HG03520 (cell line): ENCODE results near the gene PRDM1.
"Not testable (repeated sequence)": the region's sequence is repeated elsewhere in the genome, so short reads cannot be mapped to it uniquely, and the experiment has no call there.

Source experiments
- ATAC-seq: cut with Tn5 transposase; IDR thresholded peaks from one replicate; pipeline ENCODE4 v1.9.1; 2021; ENCODE audit warnings: mild to moderate bottlenecking, moderate library complexity; ENCODE audit not compliant: unreplicated experiment

The PRDM1 gene

DNA sequence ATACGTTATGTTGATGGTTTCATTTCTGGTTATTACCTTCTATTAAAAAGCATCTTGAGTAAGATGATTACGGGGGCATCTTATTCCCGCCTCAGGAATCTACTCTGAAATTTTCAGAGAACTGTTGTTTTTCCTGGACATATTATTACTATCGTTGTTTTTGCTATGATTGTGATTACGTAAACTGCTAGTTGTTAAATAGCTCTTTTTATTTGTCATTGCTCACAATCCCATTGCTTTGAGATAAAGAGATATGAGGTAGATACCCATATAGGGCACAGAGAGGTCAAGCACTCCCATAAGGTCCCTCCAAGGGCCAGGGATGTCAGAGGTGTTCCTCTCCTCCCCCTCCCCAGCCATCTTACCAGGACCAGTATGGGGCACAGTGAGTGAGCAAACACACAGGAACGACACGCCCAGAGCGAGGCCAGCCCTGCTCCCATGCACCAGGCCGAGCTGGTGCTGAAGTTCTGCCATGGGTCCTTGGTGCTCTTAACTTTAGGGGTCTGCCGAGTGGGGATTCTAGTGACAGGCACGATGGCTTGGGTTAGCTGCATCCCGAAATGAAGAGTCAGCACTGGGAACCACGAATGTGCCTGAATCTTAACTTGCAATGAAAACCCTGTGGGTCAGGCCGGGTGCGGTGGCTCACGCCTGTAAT, 49.9 kb downstream of the PRDM1 start:
- no peak for ATAC-seq

DNA sequence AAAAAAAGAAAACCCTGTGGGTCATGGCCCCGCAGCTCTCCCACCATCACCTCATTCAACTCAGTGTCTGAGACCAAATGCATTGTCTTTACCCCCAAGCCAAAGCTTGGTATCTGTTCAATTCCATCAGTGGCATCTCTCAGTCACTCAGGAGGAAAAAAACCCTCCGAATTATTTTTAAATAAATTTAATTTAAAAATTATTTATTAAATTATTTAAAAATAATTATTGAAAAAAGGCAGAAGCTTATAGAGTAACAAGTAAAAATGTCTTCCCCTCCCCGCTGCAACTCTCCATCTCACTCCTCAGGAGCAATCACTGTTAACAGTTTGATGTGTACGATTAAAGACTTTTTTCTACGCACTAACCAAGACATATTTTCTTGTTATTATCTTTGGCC, 50.7 kb downstream of the PRDM1 start:
- ATAC-seq, result no peak

DNA sequence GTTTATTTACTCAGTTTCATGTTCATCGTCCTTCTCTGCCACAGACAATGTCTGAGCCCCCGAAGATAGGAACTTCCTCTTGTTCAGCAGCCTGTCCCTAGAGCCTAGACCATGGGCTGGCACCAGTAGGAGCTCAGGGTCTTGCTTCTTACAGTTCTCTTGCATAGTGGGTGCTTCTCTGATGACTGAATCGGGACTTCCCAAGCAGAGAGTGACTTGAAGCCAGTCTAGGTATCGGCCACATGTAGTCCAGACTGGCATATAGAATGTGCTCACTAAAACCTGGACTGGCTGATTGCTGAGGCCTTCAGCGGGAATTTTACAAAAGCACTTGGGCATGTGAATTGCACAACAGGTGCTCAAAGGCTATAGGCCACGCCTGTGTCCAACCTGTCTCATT, 52.0 kb downstream of the PRDM1 start:
- ATAC-seq, result no peak

DNA sequence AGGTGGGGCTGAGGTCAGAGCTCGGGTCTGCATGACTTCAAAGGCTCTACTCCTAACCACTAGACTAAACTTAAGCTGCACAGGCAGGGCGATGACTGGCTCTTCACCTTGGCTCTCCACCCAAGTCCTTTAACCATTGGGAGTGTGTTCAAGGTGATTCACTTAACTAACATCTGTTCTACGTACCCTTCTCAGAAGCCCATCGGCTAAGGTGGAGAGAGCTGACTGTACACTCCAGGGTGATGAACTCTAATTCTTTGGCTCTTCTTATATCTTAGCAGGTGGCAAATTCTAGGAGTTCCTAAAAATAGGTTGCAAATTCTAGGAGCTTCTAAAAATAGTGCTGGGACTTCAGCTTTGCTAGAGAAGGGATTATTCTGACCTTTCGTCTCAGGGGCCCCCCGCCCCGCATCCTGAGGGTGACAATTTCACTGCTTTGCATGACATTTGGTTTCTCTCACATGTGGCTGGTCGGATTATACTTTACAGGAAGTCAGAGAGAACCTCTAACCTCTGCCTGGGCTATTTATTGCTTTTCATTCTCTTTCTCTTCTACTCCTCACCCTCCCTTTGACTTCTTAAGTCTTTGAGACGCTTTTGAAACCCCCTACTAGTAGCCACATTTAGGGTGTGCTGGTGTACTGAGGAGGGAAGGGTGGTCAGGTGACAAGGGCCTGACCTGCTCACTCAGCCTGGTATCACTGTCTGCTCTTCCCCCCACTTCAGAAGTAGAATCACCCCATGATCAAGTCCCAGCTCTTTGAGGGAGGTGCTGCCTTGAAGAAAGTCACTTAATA, 55.5 kb downstream of the PRDM1 start:
- peak; percentile 88 for ATAC-seq

DNA sequence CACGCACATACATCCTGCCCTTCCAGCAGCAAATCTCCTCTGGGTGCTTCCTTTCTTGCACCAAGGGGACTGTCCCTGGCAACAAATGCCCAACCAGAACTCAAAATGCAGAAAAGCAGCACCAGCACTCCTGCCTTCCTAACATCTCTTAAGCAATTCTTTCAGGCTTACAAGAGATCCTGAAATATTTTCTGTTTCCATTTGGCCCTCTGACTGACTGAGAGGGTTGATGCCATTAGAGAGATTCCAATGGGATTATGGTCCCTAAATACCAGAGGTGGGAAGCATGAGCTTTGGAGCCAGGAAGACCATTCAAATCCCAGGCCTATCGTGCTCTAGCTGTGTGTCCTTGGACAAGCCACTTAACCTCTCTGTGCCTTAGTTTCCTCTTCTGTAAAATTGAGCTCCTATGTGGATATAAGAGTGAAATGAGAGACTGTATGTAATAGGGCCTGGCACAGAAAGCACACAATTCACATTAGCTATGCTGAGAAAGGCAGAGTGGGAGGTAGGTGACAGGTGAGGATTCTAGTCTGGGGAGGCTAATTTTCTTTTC, 56.8 kb downstream of the PRDM1 start:
- ATAC-seq, result no peak

DNA sequence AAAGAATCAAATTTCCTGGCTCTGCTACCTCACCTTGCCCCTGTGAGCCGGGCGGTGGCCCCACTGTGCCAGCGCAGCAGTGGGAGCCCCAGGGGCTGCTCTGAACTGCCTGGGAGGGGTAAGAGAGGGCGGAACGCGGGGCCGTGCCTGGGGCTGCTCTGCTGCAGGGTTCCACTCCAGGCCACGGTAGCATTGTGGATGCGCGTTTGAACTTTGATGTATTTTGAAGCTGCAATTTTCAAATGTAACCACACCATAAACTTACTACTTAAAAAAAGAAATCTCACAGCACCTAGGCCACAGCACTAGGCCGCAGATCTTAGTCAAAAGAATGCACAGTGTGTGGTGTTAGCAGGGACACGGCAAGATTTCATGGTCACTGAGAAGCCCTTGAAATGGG, 57.5 kb downstream of the PRDM1 start:
- no peak for ATAC-seq

DNA sequence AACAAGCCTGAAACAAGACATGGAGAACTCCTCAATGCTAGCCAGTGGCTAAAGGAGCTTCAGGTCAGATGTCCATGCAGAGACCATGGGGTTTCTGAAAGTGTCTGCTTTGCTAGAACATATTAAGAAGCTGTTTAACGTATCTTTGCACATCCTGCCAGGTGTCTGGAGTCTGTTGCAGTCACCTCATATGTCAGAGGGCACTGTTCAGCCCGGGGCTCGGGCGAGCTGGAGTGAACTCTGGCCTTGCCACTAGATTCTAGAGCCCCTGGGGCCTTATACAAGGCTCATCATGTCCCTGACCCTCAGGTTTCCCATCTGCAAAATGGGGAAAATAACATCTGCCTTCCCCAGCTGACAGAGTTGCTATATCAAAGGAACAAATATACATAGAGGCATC, 59.0 kb downstream of the PRDM1 start:
- ATAC-seq, result no peak

DNA sequence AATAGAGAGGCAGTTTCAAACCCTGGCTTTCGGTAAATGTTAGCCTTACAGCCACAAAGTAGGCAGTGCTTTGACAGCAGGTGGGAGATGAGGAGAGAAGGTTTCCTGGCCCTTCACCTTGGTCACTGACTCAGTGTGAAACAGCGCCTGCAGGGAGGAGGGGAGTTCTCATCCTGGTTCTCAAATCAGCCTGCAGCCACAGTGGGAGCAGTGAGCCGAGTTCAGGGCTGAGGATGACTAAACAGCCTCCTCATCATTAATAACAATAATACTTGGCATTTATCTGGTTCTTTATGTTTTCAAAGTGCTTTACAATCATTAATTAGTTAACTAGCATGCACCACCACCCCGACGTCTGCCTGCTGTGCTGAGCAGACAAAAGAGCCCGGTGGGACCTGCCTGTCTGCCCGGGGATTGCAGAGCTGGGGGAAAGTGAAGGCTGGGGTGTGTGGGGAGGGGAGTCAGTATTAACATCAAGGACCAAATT, 59.6 kb downstream of the PRDM1 start:
- ATAC-seq, result no peak

DNA sequence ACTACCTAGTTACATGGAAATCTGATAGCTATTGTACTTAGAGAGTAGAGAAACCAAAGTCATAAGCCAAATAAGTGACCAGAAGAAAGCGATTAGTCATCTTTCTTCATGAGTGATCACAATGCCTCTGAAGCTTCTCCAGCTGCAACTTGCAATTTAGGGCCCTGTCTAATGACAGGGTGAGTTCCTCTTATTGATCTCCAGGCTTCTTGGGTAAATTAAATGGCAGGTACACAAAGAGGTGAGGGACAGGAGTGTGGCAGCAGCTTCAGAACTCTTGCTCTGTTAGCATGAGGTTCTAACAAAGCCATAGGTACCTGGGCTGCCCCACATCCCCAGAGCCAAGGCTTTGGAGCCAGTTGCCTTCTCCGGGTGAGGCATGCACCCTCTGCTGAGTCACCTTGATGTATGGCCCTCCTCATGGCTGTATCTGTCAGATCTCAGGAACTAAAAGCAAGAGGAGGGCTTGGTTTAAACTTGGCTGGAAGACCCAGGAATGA, 60.8 kb downstream of the PRDM1 start:
- peak; percentile 35 for ATAC-seq

DNA sequence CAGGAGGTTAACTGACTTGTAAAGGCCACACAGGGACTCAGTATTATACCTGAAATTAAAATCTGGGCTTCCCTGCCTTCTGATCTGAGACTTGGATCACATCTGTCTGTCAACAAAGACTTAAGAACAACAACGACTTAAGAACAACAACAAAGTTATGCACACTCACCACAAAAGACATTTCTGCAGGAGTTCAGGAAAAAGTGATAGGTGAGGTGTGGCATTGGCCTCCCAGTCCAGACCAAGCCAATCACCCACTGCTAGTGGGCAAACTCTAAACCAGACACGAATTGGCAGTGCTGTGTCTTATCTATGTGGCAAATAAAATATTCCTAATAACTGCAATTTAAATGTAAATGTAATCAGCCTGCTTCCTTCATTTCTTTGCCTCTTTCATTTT, 61.3 kb downstream of the PRDM1 start:
- ATAC-seq, result no peak

DNA sequence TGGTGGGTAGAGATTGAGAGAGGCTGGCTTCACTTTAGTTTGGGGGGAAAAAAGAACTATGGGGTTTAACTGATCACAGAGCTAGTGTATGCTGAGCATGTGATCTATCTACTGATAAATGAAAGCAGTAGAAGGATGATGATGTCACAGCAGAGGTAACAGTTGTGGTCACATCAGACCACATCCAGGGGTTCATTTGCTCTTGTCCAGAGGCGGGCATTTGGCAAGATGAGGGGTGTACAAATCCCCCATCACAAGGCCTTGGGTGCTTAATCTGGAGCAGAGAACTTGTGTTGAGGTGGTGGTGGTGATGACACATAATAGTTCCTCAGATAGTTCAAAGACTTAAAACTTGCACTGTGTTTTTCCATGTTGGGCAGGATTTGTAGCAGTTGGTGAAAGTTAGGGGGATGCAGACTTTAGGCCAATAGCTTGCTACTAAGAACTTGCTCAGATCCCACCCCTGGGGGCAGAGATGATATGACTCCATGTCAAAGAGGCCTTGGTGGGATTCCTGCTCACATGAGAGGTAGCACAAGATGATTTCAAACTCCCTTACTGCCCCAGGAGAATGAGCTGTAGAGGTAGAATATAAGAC, 63.4 kb downstream of the PRDM1 start:
- ATAC-seq, result no peak

DNA sequence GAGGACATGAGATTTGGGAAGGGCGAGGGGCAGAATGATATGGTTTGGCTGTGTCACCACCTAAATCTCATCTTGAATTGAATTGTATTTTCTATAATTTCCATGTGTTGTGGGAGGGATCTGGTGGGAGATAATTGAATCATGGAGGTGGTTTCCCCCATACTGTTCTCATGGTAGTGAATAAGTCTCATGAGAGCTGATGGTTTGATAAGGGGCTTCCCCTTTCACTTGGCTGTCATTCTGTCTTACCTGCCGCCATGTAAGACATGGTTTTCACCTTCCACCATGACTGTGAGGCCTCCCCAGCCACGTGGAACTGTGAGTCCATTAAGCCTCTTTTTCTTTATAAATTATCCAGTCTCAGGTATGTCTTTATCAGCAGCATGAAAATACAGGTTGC, 66.3 kb downstream of the PRDM1 start:
- ATAC-seq, result not testable (repeated sequence)

DNA sequence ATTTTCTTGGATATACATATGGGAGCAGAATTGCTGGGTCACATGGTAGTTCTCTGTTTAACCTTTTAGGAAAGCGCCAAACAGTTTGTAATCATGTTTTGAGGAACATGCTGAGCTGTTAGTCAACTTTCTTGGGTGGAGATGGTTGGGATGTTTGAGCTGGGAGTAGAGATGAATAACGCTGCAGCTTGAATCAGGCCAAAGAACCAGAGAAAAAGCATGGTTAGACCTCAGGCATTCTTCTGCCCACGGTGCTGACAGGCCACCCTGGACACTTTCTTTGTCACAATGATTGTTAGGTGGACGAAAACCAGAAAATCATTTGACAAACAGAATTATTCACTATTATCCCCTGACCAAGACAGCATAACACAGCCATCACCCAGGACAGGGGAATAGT, 66.8 kb downstream of the PRDM1 start:
- ATAC-seq, result no peak

DNA sequence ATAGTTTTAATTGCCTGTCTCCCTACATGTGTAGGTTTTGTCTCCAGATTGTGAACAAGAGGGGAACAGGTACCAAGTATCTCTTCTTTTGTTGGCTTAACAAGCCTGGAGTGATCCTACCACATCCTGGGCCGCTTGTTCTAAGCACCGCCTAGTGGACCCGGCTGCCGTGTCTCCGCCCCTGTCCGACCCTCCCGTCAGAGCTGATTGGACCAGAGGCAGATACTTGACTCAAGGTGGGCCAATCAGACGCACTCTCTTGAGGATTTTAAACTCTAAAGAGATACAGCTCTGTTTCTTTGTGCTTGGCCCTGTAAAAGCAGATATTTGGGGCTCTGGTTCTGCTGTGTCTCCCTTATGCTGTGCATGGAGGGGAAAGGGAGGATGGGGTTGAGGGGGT, 68.2 kb downstream of the PRDM1 start:
- no peak for ATAC-seq

DNA sequence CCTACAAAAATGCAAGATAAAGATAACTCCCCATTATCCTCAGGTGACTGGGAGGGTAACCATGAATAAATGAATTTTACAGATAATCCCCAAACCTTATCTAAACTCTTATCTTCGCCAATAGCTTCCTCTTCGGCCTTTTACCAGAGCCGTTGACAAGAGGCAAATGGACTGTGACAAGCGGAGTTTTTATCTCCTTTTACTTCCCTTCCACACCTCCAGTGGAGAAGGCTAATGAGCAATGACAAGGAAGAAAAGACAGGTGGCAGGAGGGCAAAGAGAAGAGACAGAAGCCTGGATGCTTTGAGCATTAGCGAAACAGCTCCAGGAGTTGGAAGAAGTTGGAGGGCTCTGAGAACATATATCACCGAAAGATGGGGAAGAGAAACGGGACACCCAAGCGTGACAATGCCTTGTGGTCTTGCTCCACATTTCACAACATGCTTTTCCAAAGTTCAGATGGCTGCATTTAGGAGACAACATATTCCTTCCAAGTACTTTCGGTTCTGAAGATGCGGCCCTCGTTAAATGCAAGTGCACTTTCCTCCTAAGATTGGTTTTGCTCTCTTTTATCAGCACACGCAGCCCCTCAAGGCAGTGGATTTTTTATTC, 69.2 kb downstream of the PRDM1 start:
- no peak for ATAC-seq

DNA sequence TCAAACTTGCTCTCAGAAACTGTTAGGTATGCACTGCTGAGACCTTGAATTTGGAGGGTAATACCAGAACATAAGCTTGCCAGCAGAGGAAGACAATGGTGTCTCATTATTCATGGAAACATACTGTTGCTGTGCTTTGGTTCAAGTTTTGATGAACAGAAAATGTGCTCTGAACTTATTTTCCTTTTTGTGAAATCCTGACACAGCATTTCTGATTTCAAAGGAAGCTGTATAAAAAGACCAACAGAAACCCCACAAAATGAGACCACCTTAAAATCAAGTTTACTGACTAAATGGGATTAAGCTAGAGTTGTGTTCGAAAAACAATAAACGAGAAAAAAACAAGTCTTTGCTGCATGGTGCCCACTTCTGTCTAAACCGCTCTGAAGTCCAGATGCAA, 70.3 kb downstream of the PRDM1 start:
- ATAC-seq, result no peak

DNA sequence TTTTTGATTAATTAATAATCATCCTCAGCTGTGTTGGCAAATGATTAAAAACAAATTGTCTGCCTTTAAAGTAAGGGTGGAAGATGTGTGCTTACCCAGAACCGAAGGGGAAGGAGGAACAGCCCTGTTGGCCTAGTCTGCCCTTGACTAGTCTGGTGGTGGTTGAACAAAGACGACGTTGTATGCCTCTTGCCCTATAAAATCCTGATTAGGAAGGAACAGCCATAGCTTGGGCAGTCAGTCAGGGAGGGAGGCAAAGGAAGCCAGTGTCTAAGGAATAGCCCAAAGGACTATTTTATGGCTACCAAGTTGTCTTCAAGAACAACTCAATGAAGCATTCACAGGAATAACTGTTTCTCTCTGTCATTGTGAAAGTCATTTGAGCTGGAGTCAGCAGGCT, 70.7 kb downstream of the PRDM1 start:
- no peak for ATAC-seq

DNA sequence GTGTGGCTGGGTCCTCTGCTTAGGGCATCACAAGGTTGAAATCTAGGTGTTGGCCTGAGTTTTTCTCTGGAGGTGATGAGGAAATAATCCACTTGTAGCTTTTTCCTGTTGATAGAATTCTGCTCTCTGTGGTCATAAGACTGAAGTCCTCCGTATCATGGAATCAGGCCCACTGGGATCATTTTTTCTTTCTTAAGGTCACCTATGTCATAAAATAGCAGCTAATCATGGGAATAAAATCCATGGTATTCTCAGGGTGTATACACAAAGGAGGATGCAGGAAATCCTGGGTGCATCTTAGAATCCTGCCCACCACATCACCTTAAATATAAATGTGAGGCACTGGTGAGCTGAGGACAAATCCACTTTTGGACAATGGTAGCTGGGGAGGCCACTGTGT, 72.7 kb downstream of the PRDM1 start:
- ATAC-seq, result no peak
